K562 (cell line): ENCODE data around the gene PCBP3. TPM values are rescaled to one million over a fixed set of nuclear protein-coding genes. Genes with fewer than 3 reads are reported as not detected.

ENCODE experiments used
- ARID4B ChIP-seq: sonication (generic); formaldehyde crosslinking; IDR thresholded peaks from 2 replicates; pipeline ENCODE4 v1.8.0; 2022; ENCODE audit warnings: mild to moderate bottlenecking, missing genetic modification reagents
- ATF1 ChIP-seq, 2 experiments: fragments of 450-650 bp in 1 of 2; IDR thresholded peaks; 2 replicates each; pipeline ENCODE4 v1.6.1; 2016; ENCODE audit warnings: missing compliant biosample characterization in 1 of 2, missing genetic modification characterization in 1 of 2
- CBFB ChIP-seq: sonication (generic); formaldehyde crosslinking; IDR thresholded peaks from 2 replicates; pipeline ENCODE4 v1.4.0; 2020; ENCODE audit warnings: mild to moderate bottlenecking, missing genetic modification reagents
- E2F5 ChIP-seq: sonication (generic); formaldehyde crosslinking; IDR thresholded peaks from 2 replicates; pipeline ENCODE4 v1.8.0; 2022; ENCODE audit warnings: mild to moderate bottlenecking, missing genetic modification reagents
- HINFP ChIP-seq: fragments of 450-650 bp; conservative IDR thresholded peaks from 2 replicates; pipeline ENCODE4 v1.6.1; 2016; ENCODE audit warnings: missing genetic modification characterization, low read depth, mild to moderate bottlenecking, control low read depth, missing compliant biosample characterization
- JUN ChIP-seq, 2 experiments: sonication (generic) in 1 of 2; formaldehyde crosslinking in 1 of 2; IDR thresholded peaks; 2 replicates each; pipeline versions ENCODE4 v1.6.1 to v1.8.0; 2012 to 2022; ENCODE audit warnings: borderline replicate concordance in 2 of 2, mild to moderate bottlenecking in 2 of 2, improper control_type of control experiment in 1 of 2, low read depth in 1 of 2, low read length in 1 of 2, missing genetic modification reagents in 1 of 2
- KDM2B ChIP-seq: fragments of 250-450 bp; sonication (Bioruptor Pico); IDR thresholded peaks from 2 replicates; pipeline ENCODE4 v1.8.0; 2021; ENCODE audit warnings: mild to moderate bottlenecking, moderate library complexity
- MEIS2 ChIP-seq: fragments of 450-650 bp; IDR thresholded peaks from 2 replicates; pipeline ENCODE4 v1.6.1; 2014; ENCODE audit warnings: mild to moderate bottlenecking; ENCODE audit not compliant: partially characterized antibody
- NRF1 ChIP-seq, 2 experiments: fragments of 450-650 bp; IDR thresholded peaks in 1 of 2; conservative IDR thresholded peaks in 1 of 2; 2 replicates each; pipeline ENCODE4 v1.6.1; 2014; ENCODE audit warnings: mild to moderate bottlenecking in 2 of 2
- PKNOX1 ChIP-seq: fragments of 450-650 bp; IDR thresholded peaks from 2 replicates; pipeline ENCODE4 v1.6.1; 2016
- RBBP5 ChIP-seq: fragments of 200-600 bp; sonication (generic); IDR thresholded peaks from 2 replicates; pipeline ENCODE4 v1.6.1; 2012; ENCODE audit warnings: borderline replicate concordance, mild to moderate bottlenecking, low read length, control low read depth, inconsistent platforms; ENCODE audit not compliant: insufficient read depth, poor library complexity, severe bottlenecking
- ZFX ChIP-seq: sonication (generic); formaldehyde crosslinking; IDR thresholded peaks from 2 replicates; pipeline ENCODE4 v1.8.0; 2022; ENCODE audit warnings: mild to moderate bottlenecking, missing genetic modification reagents, moderate library complexity
- ZNF277 ChIP-seq: fragments of 250-450 bp; sonication (Bioruptor Pico); IDR thresholded peaks from 2 replicates; pipeline ENCODE4 v1.8.0; 2022; ENCODE audit warnings: inconsistent platforms, mild to moderate bottlenecking, moderate library complexity, borderline replicate concordance
- ZNF512 ChIP-seq: IDR thresholded peaks from 2 replicates; pipeline ENCODE4 v1.6.1; 2016; ENCODE audit warnings: missing genetic modification characterization, missing compliant biosample characterization
- polyA plus RNA-seq, 8 experiments: library from polyadenylated mRNA; depleted of rRNA in 4 of 8; stranded (reverse) in 5 of 8; unstranded in 3 of 8; fragments of >200 nt; fragmentation: Nextera tagmentation in 2 of 8; fragmentation: Illumina TruSeq in 1 of 8; extraction: Ambion mirVana in 2 of 8; extraction: Trizol in 1 of 8; gene quantifications; 2 replicates each; pipeline versions ENCODE4 v1.2.1 to v1.2.3, GENCODE V29; 2011 to 2014; ENCODE audit warnings: inconsistent platforms in 1 of 8, missing spikeins in 1 of 8
- total RNA-seq, 7 experiments: library from RNA; depleted of rRNA in 6 of 7; stranded (reverse); fragments of >200 nt in 6 of 7; fragmentation: Illumina TruSeq in 2 of 7; extraction: Trizol in 2 of 7; gene quantifications; 2 replicates each; pipeline versions ENCODE4 v1.2.1 to v1.2.3, GENCODE V29; 2011 to 2021; ENCODE audit warnings: low replicate concordance in 1 of 7

Gene PCBP3
- total and polyA plus RNA-seq, 9 of the 15 experiments (the other 6 are each of a cell fraction or from before 2014, with no cell fraction given) = 0.18 TPM; not detected in 8

- 0 out of 2 replicates have a peak, but pooled peaks have one; percentile 53 for TF ChIP-seq ARID4B (CRISPR knock-in tag)
- peak; percentile 90 to 92 for TF ChIP-seq NRF1 (conservative IDR thresholded peaks at IDR 0.05 in 1 of 2, IDR thresholded peaks at IDR 0.05 in 1 of 2)
- TF ChIP-seq PKNOX1 = peak; percentile 81
- TF ChIP-seq KDM2B (CRISPR knock-in tag) = no peak
- no peak for TF ChIP-seq ZNF277 (CRISPR knock-in tag)
- TF ChIP-seq MEIS2 = peak; percentile 26
- TF ChIP-seq HINFP (tag) = no peak
- TF ChIP-seq CBFB = 0 out of 2 replicates have a peak, but pooled peaks have one; percentile 20
- no peak for TF ChIP-seq ATF1 (CRISPR knock-in tag; IDR thresholded peaks at IDR 0.05)
- TF ChIP-seq ATF1 (tag; IDR thresholded peaks at IDR 0.05) = peak; percentile 64
- no peak for TF ChIP-seq E2F5 (CRISPR knock-in tag)
- no peak for TF ChIP-seq ZNF512 (tag)
- peak; percentile 22; the same call in 1 of the 2 replicates for TF ChIP-seq ZFX (CRISPR knock-in tag)
- TF ChIP-seq JUN (IDR thresholded peaks at IDR 0.05; ENCODE audit: borderline replicate concordance, low read depth, low read length) = no peak
- peak; percentile 55; the same call in 1 of the 2 replicates for TF ChIP-seq JUN (CRISPR knock-in tag; IDR thresholded peaks at IDR 0.05; ENCODE audit: borderline replicate concordance)
- TF ChIP-seq RBBP5 = no peak
Observed at GRCh38 chr21:45983981-45984551, 340.5 kb downstream of the PCBP3 start (continued).
